IMR-90 (cell line): Measurements from ENCODE around the gene EXOC4.

Experiments
- MXI1 ChIP-seq: IDR thresholded peaks from 2 replicates; pipeline ENCODE4 v1.6.1; 2012; ENCODE audit warnings: low read depth, mild to moderate bottlenecking, low read length, moderate library complexity, borderline replicate concordance
- TF ChIP-seq, protein P1 (sequence below): conservative IDR thresholded peaks from 2 replicates; pipeline ENCODE4 v1.5.1; 2012; ENCODE audit warnings: mild to moderate bottlenecking, low read depth, low read length, improper control_type of control experiment

DNA sequence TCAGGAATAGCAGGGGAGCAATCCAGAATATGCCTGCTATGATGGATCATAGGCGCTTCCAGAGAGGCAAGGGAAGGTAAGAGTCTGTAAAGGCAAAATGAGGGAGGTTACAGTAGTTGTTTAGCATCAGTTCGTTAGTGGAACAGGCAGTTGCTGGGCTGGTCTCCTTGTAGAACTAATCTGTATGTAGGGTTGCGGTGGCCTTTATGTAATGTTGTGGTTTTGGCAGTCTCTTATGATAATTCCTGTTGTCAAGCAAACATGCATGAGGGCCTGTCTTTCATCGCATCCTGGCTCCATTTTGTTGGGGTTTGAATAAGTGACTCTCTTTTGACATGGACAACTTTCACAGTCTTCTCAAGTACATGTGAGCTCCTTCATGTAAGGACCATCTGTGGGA, 446.5 kb downstream of the EXOC4 start:
- TF ChIP-seq, protein P1, sequence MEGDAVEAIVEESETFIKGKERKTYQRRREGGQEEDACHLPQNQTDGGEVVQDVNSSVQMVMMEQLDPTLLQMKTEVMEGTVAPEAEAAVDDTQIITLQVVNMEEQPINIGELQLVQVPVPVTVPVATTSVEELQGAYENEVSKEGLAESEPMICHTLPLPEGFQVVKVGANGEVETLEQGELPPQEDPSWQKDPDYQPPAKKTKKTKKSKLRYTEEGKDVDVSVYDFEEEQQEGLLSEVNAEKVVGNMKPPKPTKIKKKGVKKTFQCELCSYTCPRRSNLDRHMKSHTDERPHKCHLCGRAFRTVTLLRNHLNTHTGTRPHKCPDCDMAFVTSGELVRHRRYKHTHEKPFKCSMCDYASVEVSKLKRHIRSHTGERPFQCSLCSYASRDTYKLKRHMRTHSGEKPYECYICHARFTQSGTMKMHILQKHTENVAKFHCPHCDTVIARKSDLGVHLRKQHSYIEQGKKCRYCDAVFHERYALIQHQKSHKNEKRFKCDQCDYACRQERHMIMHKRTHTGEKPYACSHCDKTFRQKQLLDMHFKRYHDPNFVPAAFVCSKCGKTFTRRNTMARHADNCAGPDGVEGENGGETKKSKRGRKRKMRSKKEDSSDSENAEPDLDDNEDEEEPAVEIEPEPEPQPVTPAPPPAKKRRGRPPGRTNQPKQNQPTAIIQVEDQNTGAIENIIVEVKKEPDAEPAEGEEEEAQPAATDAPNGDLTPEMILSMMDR = no peak
- no peak for TF ChIP-seq MXI1
